A673 (cell line): ENCODE data around the gene CEP126.

Experiments
- CTCF ChIP-seq: fragments of 300-800, 200-600 bp; sonication (generic); conservative IDR thresholded peaks from 2 replicates; pipeline ENCODE4 v1.5.1; 2017; ENCODE audit warnings: low read depth, mild to moderate bottlenecking, antibody characterized with exemption, low read length, moderate library complexity, mixed read lengths
- EZH2 ChIP-seq: fragments of 200-600 bp; sonication (generic); IDR thresholded peaks from 2 replicates; pipeline ENCODE4 v1.6.1; 2017; ENCODE audit warnings: borderline replicate concordance, low read depth, mild to moderate bottlenecking, mixed read lengths, antibody characterized with exemption, low read length; ENCODE audit not compliant: poor library complexity, severe bottlenecking

- TF ChIP-seq CTCF, result no peak
- TF ChIP-seq EZH2, result no peak
Measured at GRCh38 chr11:101867951-101868350, 46.9 kb upstream of the CEP126 start.
